ENCODE data around the gene PEX10.

DNA sequence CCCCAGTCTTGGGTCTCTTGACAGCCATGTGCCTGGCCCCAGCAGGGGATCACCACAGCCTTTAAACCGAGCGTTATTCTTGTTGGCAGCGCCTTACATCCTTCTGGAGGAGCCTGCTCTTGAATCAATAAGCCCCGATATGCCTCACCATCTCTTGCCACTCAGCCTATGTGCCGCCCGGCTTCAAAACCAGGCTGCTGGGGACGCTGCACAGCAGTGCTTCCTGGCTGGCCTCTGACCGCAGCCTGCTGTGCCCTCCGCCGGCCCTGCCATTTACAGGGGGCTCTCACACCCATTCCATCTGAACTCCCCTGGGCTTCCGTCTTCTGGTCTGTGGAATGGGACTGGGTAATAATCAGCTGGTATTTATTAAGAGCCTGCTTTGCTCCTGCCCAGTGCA lies 3.0 kb upstream of the PEX10 start:
- TF ChIP-seq, protein P1, sequence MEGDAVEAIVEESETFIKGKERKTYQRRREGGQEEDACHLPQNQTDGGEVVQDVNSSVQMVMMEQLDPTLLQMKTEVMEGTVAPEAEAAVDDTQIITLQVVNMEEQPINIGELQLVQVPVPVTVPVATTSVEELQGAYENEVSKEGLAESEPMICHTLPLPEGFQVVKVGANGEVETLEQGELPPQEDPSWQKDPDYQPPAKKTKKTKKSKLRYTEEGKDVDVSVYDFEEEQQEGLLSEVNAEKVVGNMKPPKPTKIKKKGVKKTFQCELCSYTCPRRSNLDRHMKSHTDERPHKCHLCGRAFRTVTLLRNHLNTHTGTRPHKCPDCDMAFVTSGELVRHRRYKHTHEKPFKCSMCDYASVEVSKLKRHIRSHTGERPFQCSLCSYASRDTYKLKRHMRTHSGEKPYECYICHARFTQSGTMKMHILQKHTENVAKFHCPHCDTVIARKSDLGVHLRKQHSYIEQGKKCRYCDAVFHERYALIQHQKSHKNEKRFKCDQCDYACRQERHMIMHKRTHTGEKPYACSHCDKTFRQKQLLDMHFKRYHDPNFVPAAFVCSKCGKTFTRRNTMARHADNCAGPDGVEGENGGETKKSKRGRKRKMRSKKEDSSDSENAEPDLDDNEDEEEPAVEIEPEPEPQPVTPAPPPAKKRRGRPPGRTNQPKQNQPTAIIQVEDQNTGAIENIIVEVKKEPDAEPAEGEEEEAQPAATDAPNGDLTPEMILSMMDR (IDR thresholded peaks at IDR 0.05 in 4 of 5, conservative IDR thresholded peaks at IDR 0.05 in 1 of 5) = no peak
- TF ChIP-seq POLR2A (IDR thresholded peaks at IDR 0.05) = no peak

Measured in gastrocnemius medialis (tissue), 4 donors.